A673 (cell line): ENCODE measurements around the gene WASF2.

Experiments
- CTCF ChIP-seq: fragments of 300-800, 200-600 bp; sonication (generic); conservative IDR thresholded peaks from 2 replicates; pipeline ENCODE4 v1.5.1; 2017; ENCODE audit warnings: low read depth, mild to moderate bottlenecking, antibody characterized with exemption, low read length, moderate library complexity, mixed read lengths
- EZH2 ChIP-seq: fragments of 200-600 bp; sonication (generic); IDR thresholded peaks from 2 replicates; pipeline ENCODE4 v1.6.1; 2017; ENCODE audit warnings: borderline replicate concordance, low read depth, mild to moderate bottlenecking, mixed read lengths, antibody characterized with exemption, low read length; ENCODE audit not compliant: poor library complexity, severe bottlenecking

- TF ChIP-seq CTCF (no peak), EZH2 (no peak)
Measured at GRCh38 chr1:27527890-27528817, 38.2 kb upstream of the WASF2 start.
